ENCODE data around the gene RBPJ.

The RBPJ gene

DNA sequence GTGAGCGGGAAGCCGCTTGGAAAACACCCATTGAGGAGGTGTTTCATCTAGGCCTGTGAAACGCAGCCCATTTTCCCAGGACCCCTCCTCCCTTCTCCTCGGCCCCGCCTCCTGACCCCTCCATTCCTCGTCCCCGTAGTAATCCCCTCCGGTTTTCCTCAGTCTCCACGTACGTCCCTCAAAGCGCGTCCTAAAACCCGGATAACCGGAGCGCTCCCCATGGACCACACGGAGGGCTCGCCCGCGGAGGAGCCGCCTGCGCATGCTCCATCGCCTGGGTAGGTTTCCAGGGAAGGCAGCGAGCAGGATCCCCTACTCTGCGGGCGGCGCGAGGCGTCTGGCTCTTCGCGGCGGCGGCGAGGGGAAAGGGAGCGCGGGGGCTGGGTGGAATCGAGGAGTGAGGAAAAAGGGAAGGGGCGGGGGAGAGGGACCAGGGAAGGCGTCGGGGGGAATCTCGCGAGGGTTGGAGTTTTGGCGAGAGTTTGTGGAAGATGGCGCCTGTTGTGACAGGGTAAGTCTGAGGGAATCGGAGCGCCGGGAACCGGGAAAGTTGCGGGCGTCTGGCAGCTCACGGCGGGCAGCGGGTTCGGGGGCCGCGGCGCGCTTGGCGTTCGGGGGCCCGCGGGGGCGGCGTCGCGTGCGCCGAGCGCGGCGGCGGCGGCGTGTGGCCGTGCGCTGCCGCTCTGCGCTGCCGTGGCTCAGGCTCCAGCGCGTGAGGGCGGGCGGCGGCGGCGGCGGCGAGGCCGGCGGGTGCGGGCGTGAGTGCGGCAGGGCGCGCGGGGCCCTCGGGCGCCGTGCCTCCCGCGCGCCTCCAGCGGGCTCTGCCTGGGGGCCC, at the start of gene RBPJ:
Gene RBPJ, plus strand, starts transcription at position 477 of the 835 bp plus-strand sequence. Its CDS starts 15 bp downstream, at position 492.
- H3K27me3 ChIP-seq (replicated peaks; ENCODE audit: insufficient read depth, low read length) = no peaks in the 10 kb centered on the region
- H3K4me1 ChIP-seq (ENCODE audit: low read length) = no peaks in the 10 kb centered on the region
- peaks cover 19% of the 10 kb centered on the region for H3F3A ChIP-seq (ENCODE audit: insufficient read depth, low read length)
- H3K9ac ChIP-seq (ENCODE audit: low read length) = peak within 1 kb of the TSS; percentile 80
- peak; percentile 85 for DNase-seq
- TF ChIP-seq EZH2phosphoT487 (IDR thresholded peaks at IDR 0.05; ENCODE audit: low read length) (no peak), EZH2 (optimal IDR thresholded peaks at IDR 0.05; ENCODE audit: low read depth, low read length) (no peak)
- TF ChIP-seq, protein P1, sequence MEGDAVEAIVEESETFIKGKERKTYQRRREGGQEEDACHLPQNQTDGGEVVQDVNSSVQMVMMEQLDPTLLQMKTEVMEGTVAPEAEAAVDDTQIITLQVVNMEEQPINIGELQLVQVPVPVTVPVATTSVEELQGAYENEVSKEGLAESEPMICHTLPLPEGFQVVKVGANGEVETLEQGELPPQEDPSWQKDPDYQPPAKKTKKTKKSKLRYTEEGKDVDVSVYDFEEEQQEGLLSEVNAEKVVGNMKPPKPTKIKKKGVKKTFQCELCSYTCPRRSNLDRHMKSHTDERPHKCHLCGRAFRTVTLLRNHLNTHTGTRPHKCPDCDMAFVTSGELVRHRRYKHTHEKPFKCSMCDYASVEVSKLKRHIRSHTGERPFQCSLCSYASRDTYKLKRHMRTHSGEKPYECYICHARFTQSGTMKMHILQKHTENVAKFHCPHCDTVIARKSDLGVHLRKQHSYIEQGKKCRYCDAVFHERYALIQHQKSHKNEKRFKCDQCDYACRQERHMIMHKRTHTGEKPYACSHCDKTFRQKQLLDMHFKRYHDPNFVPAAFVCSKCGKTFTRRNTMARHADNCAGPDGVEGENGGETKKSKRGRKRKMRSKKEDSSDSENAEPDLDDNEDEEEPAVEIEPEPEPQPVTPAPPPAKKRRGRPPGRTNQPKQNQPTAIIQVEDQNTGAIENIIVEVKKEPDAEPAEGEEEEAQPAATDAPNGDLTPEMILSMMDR (IDR thresholded peaks at IDR 0.05; ENCODE audit: low read length) = no peak
- no peaks in the 10 kb centered on the region for H3K9me3 ChIP-seq (replicated peaks; ENCODE audit: insufficient read depth, low read length)
- no peaks in the 10 kb centered on the region for H3K9me2 ChIP-seq (replicated peaks; ENCODE audit: insufficient read depth, low read length)
- H2AFZ ChIP-seq (ENCODE audit: low read length) = peak within 1 kb of the TSS; percentile 92
- peak within 1 kb of the TSS; percentile 88 for H3K4me3 ChIP-seq (ENCODE audit: low read length)
- H3K79me2 ChIP-seq (ENCODE audit: low read length) = peaks cover 49% of the 10 kb centered on the region
- no peaks in the 10 kb centered on the region for H3K36me3 ChIP-seq (replicated peaks; ENCODE audit: insufficient read depth, low read length)
- peaks cover 7% of the 10 kb centered on the region; the same call in 1 of the 2 replicates for H4K20me1 ChIP-seq (ENCODE audit: insufficient read depth, low read length)
- H3K4me2 ChIP-seq (ENCODE audit: low read depth, low read length) = peak within 1 kb of the TSS; percentile 96
- H3K27ac ChIP-seq (ENCODE audit: low read length) = peak within 1 kb of the TSS; percentile 72

DNA sequence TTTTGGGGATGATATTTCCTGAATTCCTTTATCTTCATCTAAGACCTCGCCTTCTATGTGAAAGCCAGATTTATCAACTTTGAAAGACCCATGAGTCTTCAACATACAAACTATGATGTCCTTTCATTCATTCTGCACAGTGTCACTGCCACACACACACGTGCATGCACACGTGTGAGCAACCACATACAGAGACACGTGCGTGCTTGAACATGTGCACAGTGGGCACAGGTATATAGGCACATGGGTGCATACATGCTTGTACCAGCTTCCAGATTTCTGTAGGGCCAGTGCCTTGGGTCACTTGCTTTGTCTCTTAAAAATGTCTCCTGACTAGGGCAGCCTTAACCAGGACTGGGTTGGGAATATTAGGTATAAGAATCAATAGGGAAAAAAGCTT, 49.1 kb upstream of the RBPJ start:
- DNase-seq = no peak
- H3K4me1 ChIP-seq (ENCODE audit: low read length) = no peaks in the 10 kb centered on the region

GRCh38 chr4:26272654-26273615, 47.9 kb upstream of the RBPJ start:
- H3K4me2 ChIP-seq (ENCODE audit: low read depth, low read length) = no peak overlapping the region
- H3K27ac ChIP-seq (ENCODE audit: low read length) = no peak overlapping the region

More for the DNA sequence above, 49.1 kb upstream of the RBPJ start:
- no peaks in the 10 kb centered on the region for H3K9me3 ChIP-seq (replicated peaks; ENCODE audit: insufficient read depth, low read length)
- no peaks in the 10 kb centered on the region for H4K20me1 ChIP-seq (ENCODE audit: insufficient read depth, low read length)
- no peaks in the 10 kb centered on the region for H3K27me3 ChIP-seq (replicated peaks; ENCODE audit: insufficient read depth, low read length)
- no peak overlapping the region for H3K9ac ChIP-seq (ENCODE audit: low read length)
- H3F3A ChIP-seq (ENCODE audit: insufficient read depth, low read length) = no peaks in the 10 kb centered on the region
- H3K36me3 ChIP-seq (replicated peaks; ENCODE audit: insufficient read depth, low read length) = no peaks in the 10 kb centered on the region
- no peak overlapping the region for H3K4me3 ChIP-seq (ENCODE audit: low read length)
- H2AFZ ChIP-seq (ENCODE audit: low read length) = no peak overlapping the region
- no peak overlapping the region for H3K27ac ChIP-seq (ENCODE audit: low read length)
- no peaks in the 10 kb centered on the region for H3K9me2 ChIP-seq (replicated peaks; ENCODE audit: insufficient read depth, low read length)
- H3K79me2 ChIP-seq (ENCODE audit: low read length) = no peaks in the 10 kb centered on the region
- TF ChIP-seq EZH2phosphoT487 (IDR thresholded peaks at IDR 0.05; ENCODE audit: low read length) (no peak), EZH2 (optimal IDR thresholded peaks at IDR 0.05; ENCODE audit: low read depth, low read length) (no peak)
- TF ChIP-seq, protein P1 (IDR thresholded peaks at IDR 0.05; ENCODE audit: low read length) = no peak
- H3K4me2 ChIP-seq (ENCODE audit: low read depth, low read length) = no peak overlapping the region

More at GRCh38 chr4:26272654-26273615, 47.9 kb upstream of the RBPJ start:
- TF ChIP-seq, protein P1 (IDR thresholded peaks at IDR 0.05; ENCODE audit: low read length) = no peak
- no peak for TF ChIP-seq EZH2phosphoT487 (IDR thresholded peaks at IDR 0.05; ENCODE audit: low read length)
- DNase-seq = no peak
- no peaks in the 10 kb centered on the region for H3F3A ChIP-seq (ENCODE audit: insufficient read depth, low read length)
- no peaks in the 10 kb centered on the region for H3K9me3 ChIP-seq (replicated peaks; ENCODE audit: insufficient read depth, low read length)
- H3K27me3 ChIP-seq (replicated peaks; ENCODE audit: insufficient read depth, low read length) = no peaks in the 10 kb centered on the region
- no peak overlapping the region for H3K9ac ChIP-seq (ENCODE audit: low read length)
- H3K9me2 ChIP-seq (replicated peaks; ENCODE audit: insufficient read depth, low read length) = no peaks in the 10 kb centered on the region
- H3K4me3 ChIP-seq (ENCODE audit: low read length) = no peak overlapping the region
- H3K79me2 ChIP-seq (ENCODE audit: low read length) = no peaks in the 10 kb centered on the region
- H3K36me3 ChIP-seq (replicated peaks; ENCODE audit: insufficient read depth, low read length) = no peaks in the 10 kb centered on the region
- H3K4me1 ChIP-seq (ENCODE audit: low read length) = no peaks in the 10 kb centered on the region
- no peak overlapping the region for H2AFZ ChIP-seq (ENCODE audit: low read length)
- no peaks in the 10 kb centered on the region for H4K20me1 ChIP-seq (ENCODE audit: insufficient read depth, low read length)

Data from MM.1S (cell line).